H1 (cell line): Measurements from ENCODE around the gene CTSS.

Experiments
- SIN3A ChIP-seq, 2 experiments: IDR thresholded peaks in 1 of 2; conservative IDR thresholded peaks in 1 of 2; 2 replicates each; pipeline ENCODE4 v1.6.1; 2011 to 2012; ENCODE audit warnings: low read length in 2 of 2, improper control_type of control experiment in 1 of 2, low read depth in 1 of 2, mild to moderate bottlenecking in 1 of 2
- SRF ChIP-seq: IDR thresholded peaks from 2 replicates; pipeline ENCODE4 v1.6.1; 2011; ENCODE audit warnings: mild to moderate bottlenecking, low read depth, low read length, moderate library complexity
- TAF7 ChIP-seq: optimal IDR thresholded peaks from 2 replicates; pipeline ENCODE3; 2011; ENCODE audit warnings: low read depth, mild to moderate bottlenecking, inconsistent platforms, low read length, moderate library complexity, borderline replicate concordance
- TEAD4 ChIP-seq: IDR thresholded peaks from 2 replicates; pipeline ENCODE4 v1.6.1; 2012; ENCODE audit warnings: low read depth, low read length, inconsistent platforms, mixed read lengths
- TF ChIP-seq, protein P1 (sequence below), 3 experiments: IDR thresholded peaks; 1 replicate in 2 of 3; 2 replicates in 1 of 3; pipeline versions ENCODE4 v1.5.1 to v1.6.1; 2011; ENCODE audit warnings: low read length in 3 of 3, mild to moderate bottlenecking in 3 of 3, inconsistent platforms in 2 of 3, low read depth in 1 of 3, moderate library complexity in 1 of 3; ENCODE audit not compliant: insufficient read depth in 1 of 3; ENCODE audit errors: control extremely low read depth in 1 of 3

DNA sequence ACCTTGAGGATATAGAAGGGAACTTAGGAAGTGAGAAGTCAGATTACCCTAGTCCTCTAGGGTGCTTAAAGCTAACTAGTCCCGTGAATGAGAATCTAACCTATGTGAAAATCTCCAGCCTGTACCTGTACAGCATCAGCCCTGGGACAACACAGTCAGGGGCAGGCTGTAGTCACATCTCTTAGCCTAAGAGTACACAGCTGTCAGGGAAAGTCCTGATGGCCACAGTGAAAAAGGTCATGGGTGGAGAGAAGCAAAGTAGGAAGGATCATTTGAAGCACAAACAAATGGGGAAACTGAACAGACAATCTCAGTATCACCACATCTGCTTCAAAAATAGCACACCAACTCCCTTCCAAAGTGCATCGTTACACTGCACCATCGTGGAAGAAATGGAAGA lies 30.8 kb upstream of the CTSS start:
- TF ChIP-seq TAF7 (no peak), SIN3A (conservative IDR thresholded peaks at IDR 0.05 in 1 of 2, IDR thresholded peaks at IDR 0.05 in 1 of 2; ENCODE audit: low read depth in 1 of 2, low read length in 2 of 2) (no peak), SRF (no peak), TEAD4 (no peak)
- TF ChIP-seq, protein P1, sequence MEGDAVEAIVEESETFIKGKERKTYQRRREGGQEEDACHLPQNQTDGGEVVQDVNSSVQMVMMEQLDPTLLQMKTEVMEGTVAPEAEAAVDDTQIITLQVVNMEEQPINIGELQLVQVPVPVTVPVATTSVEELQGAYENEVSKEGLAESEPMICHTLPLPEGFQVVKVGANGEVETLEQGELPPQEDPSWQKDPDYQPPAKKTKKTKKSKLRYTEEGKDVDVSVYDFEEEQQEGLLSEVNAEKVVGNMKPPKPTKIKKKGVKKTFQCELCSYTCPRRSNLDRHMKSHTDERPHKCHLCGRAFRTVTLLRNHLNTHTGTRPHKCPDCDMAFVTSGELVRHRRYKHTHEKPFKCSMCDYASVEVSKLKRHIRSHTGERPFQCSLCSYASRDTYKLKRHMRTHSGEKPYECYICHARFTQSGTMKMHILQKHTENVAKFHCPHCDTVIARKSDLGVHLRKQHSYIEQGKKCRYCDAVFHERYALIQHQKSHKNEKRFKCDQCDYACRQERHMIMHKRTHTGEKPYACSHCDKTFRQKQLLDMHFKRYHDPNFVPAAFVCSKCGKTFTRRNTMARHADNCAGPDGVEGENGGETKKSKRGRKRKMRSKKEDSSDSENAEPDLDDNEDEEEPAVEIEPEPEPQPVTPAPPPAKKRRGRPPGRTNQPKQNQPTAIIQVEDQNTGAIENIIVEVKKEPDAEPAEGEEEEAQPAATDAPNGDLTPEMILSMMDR (IDR thresholded peaks at IDR 0.05; ENCODE audit: control extremely low read depth in 1 of 3, insufficient read depth in 1 of 3, low read depth in 1 of 3, low read length in 3 of 3) = no peak
